Fibroblast of lung (primary cell): ENCODE measurements around the gene ZNF624. TPM values are rescaled to one million over a fixed set of nuclear protein-coding genes. Genes with fewer than 3 reads are reported as not detected.
A peak's percentile ranks its signal among the peaks of the same experiment; 100 is the strongest.

Experiments used
- DNase-seq, 2 donors: peaks; one replicate each; pipeline versions ENCODE4 v3.0.0 to v3.0.0-alpha.2; 2010; ENCODE audit warnings: low read depth in 2 of 2
- H2AFZ ChIP-seq: 2 replicates; pipeline ENCODE4 v1.5.1; 2012; ENCODE audit warnings: low read length, control low read depth, inconsistent platforms
- H3K27ac ChIP-seq: 2 replicates; pipeline ENCODE4 v1.5.1; 2011; ENCODE audit warnings: low read length, control low read depth; ENCODE audit not compliant: insufficient read depth
- H3K27me3 ChIP-seq: 2 replicates; pipeline ENCODE4 v1.5.1; 2011; ENCODE audit warnings: mild to moderate bottlenecking, low read length; ENCODE audit not compliant: control insufficient read depth, insufficient read depth
- H3K36me3 ChIP-seq: 2 replicates; pipeline ENCODE4 v1.5.1; 2011; ENCODE audit warnings: low read length; ENCODE audit not compliant: control insufficient read depth, insufficient read depth
- H3K4me1 ChIP-seq: 2 replicates; pipeline ENCODE4 v1.5.1; 2011; ENCODE audit warnings: low read length; ENCODE audit not compliant: control insufficient read depth, insufficient read depth; ENCODE audit errors: extremely low read depth
- H3K4me2 ChIP-seq: 2 replicates; pipeline ENCODE4 v1.5.1; 2011; ENCODE audit warnings: low read length, control low read depth; ENCODE audit not compliant: insufficient read depth; ENCODE audit errors: extremely low read depth
- H3K4me3 ChIP-seq, 4 experiments: fragments of 200-600 bp in 1 of 4; sonication (generic) in 1 of 4; replicated peaks in 1 of 4; 2 replicates each; pipeline ENCODE4 v1.5.1; 2011 to 2016; ENCODE audit warnings: low read length in 4 of 4, low read depth in 3 of 4, mild to moderate bottlenecking in 3 of 4, control low read depth in 2 of 4, inconsistent platforms in 1 of 4, mixed read lengths in 1 of 4; ENCODE audit not compliant: insufficient read depth in 1 of 4; ENCODE audit errors: control extremely low read depth in 1 of 4
- H3K79me2 ChIP-seq: 2 replicates; pipeline ENCODE4 v1.5.1; 2012; ENCODE audit warnings: mild to moderate bottlenecking, low read length, inconsistent platforms; ENCODE audit not compliant: control insufficient read depth, insufficient read depth
- H3K9ac ChIP-seq: 2 replicates; pipeline ENCODE4 v1.5.1; 2011; ENCODE audit warnings: mild to moderate bottlenecking, low read length, control low read depth; ENCODE audit not compliant: insufficient read depth
- H3K9me3 ChIP-seq: 2 replicates; pipeline ENCODE4 v1.5.1; 2012; ENCODE audit warnings: low read depth, low read length; ENCODE audit not compliant: control insufficient read depth, insufficient read depth
- H4K20me1 ChIP-seq: 2 replicates; pipeline ENCODE4 v1.5.1; 2011; ENCODE audit warnings: low read length; ENCODE audit not compliant: control insufficient read depth, insufficient read depth; ENCODE audit errors: extremely low read depth
- CTCF ChIP-seq, 2 donors: IDR thresholded peaks in 1 of 2; conservative IDR thresholded peaks in 1 of 2; 1 replicate in 1 of 2; 2 replicates in 1 of 2; pipeline ENCODE4 v1.5.1; 2011 to 2012; ENCODE audit warnings: low read length in 2 of 2, control low read depth in 1 of 2, inconsistent platforms in 1 of 2, low read depth in 1 of 2, mild to moderate bottlenecking in 1 of 2
- EZH2 ChIP-seq: IDR thresholded peaks from 2 replicates; pipeline ENCODE4 v1.5.1; 2012; ENCODE audit warnings: low read length, control low read depth, mild to moderate bottlenecking; ENCODE audit errors: missing control alignments
- polyA plus RNA-seq, 2 donors: library from polyadenylated mRNA; depleted of rRNA in 1 of 2; stranded (reverse) in 1 of 2; unstranded in 1 of 2; fragments of >200 nt; gene quantifications; 2 replicates each; pipeline ENCODE4 v1.2.1, GENCODE V29; 2011 to 2012; ENCODE audit warnings: missing spikeins in 1 of 2
- total RNA-seq: library from RNA; depleted of rRNA; stranded (reverse); fragments of >200 nt; gene quantifications from 2 replicates; pipeline ENCODE4 v1.2.1, GENCODE V29; 2014

The ZNF624 gene
- total and polyA plus RNA-seq, 2 donors (not counting 1 experiment from before 2014, with no cell fraction given): 3.0 to 7.6 TPM

DNA sequence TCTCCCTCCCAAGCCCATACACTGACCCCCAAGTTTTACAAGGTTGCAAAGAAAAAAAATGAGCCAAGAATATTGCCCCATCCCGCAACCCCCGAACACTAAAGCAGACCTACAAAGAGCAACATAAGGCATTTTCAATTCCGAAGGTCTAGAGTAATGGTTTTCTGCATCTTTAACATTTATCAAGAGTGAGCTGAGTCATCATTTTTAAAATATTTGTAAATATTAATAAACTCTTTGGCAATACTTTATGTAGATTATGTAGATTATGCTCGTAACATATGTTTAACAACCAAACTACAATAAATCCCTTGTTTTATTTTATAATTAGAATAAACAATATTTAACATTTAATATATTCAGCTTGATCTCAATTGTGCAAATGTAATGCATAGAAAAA lies 1.4 kb downstream of the ZNF624 start:
- no peaks in the 10 kb centered on the region for H3K27me3 ChIP-seq
- no peak overlapping the region for H3K27ac ChIP-seq

DNA sequence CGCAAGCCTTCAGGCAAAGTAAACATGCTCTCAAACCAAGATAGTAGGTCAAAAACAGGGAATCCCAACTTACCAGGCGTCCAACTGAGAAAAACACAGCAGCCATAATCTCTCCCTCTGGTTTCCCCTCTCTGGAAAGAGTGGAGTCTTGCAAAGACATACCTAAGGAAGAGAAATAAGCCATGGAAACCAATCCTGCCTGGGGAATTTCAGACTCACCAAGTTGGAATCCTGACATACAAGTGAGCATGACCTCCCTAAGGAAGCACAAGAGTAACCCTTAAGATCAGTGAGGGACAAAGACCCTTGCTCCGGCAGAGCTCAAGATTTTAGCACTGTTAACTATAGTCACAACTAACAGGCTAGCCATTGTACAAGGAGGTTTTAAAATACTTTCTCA lies 4.1 kb downstream of the ZNF624 start:
- TF ChIP-seq EZH2 (no peak), CTCF (conservative IDR thresholded peaks at IDR 0.05 in 1 of 2, IDR thresholded peaks at IDR 0.05 in 1 of 2; ENCODE audit: low read depth in 1 of 2, low read length in 2 of 2) (no peak)
- Histone ChIP-seq H3K9me3 (no peaks in the 10 kb centered on the region), H3K9ac (no peak overlapping the region), H3K4me3 (no peak overlapping the region), H3K4me2 (no peak overlapping the region), H2AFZ (no peak overlapping the region), H3K4me1 (peaks cover 3% of the 10 kb centered on the region), H3K27ac (no peak overlapping the region), H3K36me3 (no peaks in the 10 kb centered on the region), H3K27me3 (no peaks in the 10 kb centered on the region), H3K79me2 (no peaks in the 10 kb centered on the region), H4K20me1 (no peaks in the 10 kb centered on the region)
- no peak for DNase-seq

More for the DNA sequence above, 1.4 kb downstream of the ZNF624 start:
- no peaks in the 10 kb centered on the region for H3K79me2 ChIP-seq
- H3K4me1 ChIP-seq: peaks cover 3% of the 10 kb centered on the region
- H3K4me3 ChIP-seq: peak overlapping the region in 3 of 4 experiments; percentile 85 to 93 (median 86)
- H4K20me1 ChIP-seq: no peaks in the 10 kb centered on the region
- no peak for DNase-seq
- no peak overlapping the region for H3K9ac ChIP-seq
- H2AFZ ChIP-seq: no peak overlapping the region
- no peaks in the 10 kb centered on the region for H3K9me3 ChIP-seq
- no peaks in the 10 kb centered on the region for H3K36me3 ChIP-seq
- H3K4me2 ChIP-seq: peak overlapping the region; percentile 81
- no peak for TF ChIP-seq EZH2
- no peak for TF ChIP-seq CTCF (conservative IDR thresholded peaks at IDR 0.05 in 1 of 2, IDR thresholded peaks at IDR 0.05 in 1 of 2; ENCODE audit: low read depth in 1 of 2, low read length in 2 of 2)

DNA sequence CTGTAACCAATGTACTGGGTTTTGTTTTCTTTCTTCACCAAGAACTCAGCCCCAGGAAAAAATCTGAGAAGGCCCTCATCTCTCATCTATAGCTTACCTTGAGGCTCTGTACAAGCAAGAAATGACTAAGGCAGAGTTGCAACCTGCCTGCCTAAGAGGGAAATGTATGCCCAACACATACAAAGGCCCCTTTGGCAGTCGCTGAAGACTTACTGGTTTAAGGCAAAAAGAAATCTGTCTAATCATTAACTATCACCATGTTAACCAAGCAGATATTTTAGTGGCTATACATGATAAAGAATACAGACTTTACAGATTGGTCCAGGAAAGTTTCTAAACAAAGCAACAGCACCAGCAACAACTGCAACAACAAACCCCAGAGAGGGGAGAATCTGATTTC lies 14.2 kb downstream of the ZNF624 start:
- H3K9ac ChIP-seq: no peak overlapping the region
- H4K20me1 ChIP-seq: no peaks in the 10 kb centered on the region
- TF ChIP-seq EZH2 (no peak), CTCF (conservative IDR thresholded peaks at IDR 0.05 in 1 of 2, IDR thresholded peaks at IDR 0.05 in 1 of 2; ENCODE audit: low read depth in 1 of 2, low read length in 2 of 2) (no peak)
- no peaks in the 10 kb centered on the region for H3K79me2 ChIP-seq
- H3K4me2 ChIP-seq: no peak overlapping the region
- no peak overlapping the region for H3K27ac ChIP-seq
- no peaks in the 10 kb centered on the region for H3K27me3 ChIP-seq
- no peaks in the 10 kb centered on the region for H3K9me3 ChIP-seq
- no peaks in the 10 kb centered on the region for H3K4me1 ChIP-seq
- DNase-seq: no peak
- H2AFZ ChIP-seq: no peak overlapping the region
- no peaks in the 10 kb centered on the region for H3K36me3 ChIP-seq
- no peak overlapping the region for H3K4me3 ChIP-seq
